BJ (cell line): Measurements from ENCODE around the gene RAMP1. TPM values are rescaled to one million over a fixed set of nuclear protein-coding genes. Genes with fewer than 3 reads are reported as not detected.

Source experiments
- CTCF ChIA-PET: fragments of 350-600 bp; formaldehyde crosslinking; extraction: SDS; loops from one replicate; lab custom pipeline; 2021; ENCODE audit warnings: antibody characterized with exemption, inconsistent platforms; lab: Yijun Ruan, JAX
- POLR2A ChIA-PET: fragments of 300-600 bp; sonication (Branson Sonifier 250); formaldehyde crosslinking; extraction: SDS; loops from one replicate; lab custom pipeline; 2021; ENCODE audit warnings: antibody characterized with exemption; lab: Charles Lee
- DNase-seq: peaks from one replicate; pipeline ENCODE4 v3.0.0-alpha.2; 2011; ENCODE audit warnings: low read depth
- H3K27me3 ChIP-seq: 2 replicates; pipeline ENCODE4 v1.6.0; 2011; ENCODE audit warnings: low read length; ENCODE audit not compliant: control insufficient read depth, insufficient read depth
- H3K36me3 ChIP-seq: 2 replicates; pipeline ENCODE4 v1.5.1; 2011; ENCODE audit warnings: low read length; ENCODE audit not compliant: control insufficient read depth, insufficient read depth
- H3K4me3 ChIP-seq: 2 replicates; pipeline ENCODE4 v1.5.1; 2011; ENCODE audit warnings: low read depth, mild to moderate bottlenecking, control low read depth, low read length
- polyA plus RNA-seq: library from polyadenylated mRNA; depleted of rRNA; stranded (reverse); fragments of >200 nt; gene quantifications from 2 replicates; pipeline ENCODE4 v1.2.3, GENCODE V29; 2011
- TF ChIP-seq, protein P1 (sequence below): IDR thresholded peaks from 2 replicates; pipeline ENCODE4 v1.5.1; 2011; ENCODE audit warnings: low read depth, mild to moderate bottlenecking, control low read depth, inconsistent platforms, low read length, moderate library complexity; ENCODE audit not compliant: insufficient read depth

The RAMP1 gene
- polyA plus RNA-seq, 1 experiment, result 10.8 TPM

DNA sequence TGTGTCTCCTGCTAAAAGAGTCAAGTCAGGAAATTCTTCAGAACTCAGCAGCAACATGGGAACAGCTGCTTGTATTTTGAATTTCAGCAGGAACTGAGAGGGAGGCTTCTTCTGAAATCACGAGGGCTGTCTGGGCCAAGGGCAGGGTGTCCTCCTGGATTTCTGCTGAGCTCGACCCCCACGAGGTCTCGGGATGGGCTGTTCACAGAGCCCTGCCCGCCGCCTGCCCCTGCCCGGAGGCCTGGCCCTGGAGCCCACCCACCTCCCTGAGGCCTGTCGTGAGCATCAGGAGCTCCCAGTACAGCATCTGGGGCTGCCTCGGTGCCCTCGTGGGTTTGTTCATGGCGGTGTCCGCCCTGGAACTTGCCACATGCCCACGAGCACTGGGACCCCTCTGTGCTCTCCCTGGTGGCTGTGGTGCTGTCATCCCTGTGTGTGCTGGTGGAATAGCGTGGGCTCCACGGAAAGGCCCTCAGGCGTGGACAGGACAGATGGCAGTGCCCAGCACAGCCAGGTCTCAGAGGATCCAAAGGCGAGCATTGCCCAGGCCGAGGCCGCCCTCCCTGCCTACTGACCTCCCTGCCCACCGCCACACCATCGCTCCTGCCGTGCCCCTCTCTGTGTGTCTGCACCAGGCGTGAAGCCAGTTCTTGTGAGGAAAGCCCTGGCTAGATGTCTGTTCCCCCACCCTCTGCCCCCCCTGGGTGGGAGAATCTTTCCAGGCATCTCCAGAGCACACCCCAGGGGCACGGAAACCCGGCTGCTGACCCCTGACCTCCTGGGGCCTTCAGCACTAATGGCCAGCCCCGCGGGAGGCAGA lies 25.9 kb downstream of the RAMP1 start:
- POLR2A ChIA-PET, result no interaction called here
- TF ChIP-seq, protein P1, sequence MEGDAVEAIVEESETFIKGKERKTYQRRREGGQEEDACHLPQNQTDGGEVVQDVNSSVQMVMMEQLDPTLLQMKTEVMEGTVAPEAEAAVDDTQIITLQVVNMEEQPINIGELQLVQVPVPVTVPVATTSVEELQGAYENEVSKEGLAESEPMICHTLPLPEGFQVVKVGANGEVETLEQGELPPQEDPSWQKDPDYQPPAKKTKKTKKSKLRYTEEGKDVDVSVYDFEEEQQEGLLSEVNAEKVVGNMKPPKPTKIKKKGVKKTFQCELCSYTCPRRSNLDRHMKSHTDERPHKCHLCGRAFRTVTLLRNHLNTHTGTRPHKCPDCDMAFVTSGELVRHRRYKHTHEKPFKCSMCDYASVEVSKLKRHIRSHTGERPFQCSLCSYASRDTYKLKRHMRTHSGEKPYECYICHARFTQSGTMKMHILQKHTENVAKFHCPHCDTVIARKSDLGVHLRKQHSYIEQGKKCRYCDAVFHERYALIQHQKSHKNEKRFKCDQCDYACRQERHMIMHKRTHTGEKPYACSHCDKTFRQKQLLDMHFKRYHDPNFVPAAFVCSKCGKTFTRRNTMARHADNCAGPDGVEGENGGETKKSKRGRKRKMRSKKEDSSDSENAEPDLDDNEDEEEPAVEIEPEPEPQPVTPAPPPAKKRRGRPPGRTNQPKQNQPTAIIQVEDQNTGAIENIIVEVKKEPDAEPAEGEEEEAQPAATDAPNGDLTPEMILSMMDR, result no peak
- H3K27me3 ChIP-seq, result no peaks in the 10 kb centered on the region

DNA sequence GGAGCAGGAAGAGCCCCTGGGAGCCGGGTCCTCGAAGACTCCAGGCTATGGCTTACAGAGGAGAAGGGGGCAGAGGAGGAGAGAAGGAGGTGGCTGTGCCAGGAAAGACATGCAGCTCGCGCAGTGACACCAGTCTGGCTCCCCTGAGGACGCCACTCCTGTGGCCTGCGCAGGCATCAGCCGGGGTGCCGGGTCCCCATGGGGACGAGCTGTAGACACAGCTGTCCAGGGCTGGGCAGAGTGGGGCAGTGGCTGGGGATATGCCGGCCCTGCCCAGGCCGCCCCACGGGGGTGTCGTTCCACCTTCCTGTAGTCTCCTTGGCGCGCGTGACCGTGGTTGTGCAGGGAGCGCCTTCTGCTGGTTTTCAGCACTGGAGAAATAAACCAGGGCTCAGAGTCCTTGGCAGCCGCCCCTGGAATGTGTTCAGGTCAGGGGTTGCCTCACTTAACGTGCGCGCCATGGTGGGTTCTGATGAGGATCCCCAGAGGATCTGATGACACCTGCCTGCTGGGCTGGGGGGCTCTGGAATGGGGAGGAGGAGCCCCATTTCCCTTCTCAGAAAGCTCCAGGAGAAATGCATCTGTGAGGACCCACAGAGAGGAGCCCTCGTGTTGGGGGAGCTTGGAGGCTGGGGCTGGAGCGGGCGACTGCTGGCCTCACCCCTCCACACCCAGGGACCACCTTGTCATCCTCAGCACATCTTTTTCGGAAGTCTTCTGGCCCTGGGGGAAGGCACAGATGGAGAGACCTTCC lies 26.7 kb downstream of the RAMP1 start:
- CTCF ChIA-PET, result no interaction called here
- Histone ChIP-seq H3K36me3 (no peaks in the 10 kb centered on the region), H3K27me3 (no peaks in the 10 kb centered on the region), H3K4me3 (no peak overlapping the region)
- POLR2A ChIA-PET, result no interaction called here
- no peak for DNase-seq
- TF ChIP-seq, protein P1, result no peak

More for the DNA sequence above, 25.9 kb downstream of the RAMP1 start:
- Histone ChIP-seq H3K4me3 (no peak overlapping the region), H3K36me3 (no peaks in the 10 kb centered on the region)
- DNase-seq, result no peak
- CTCF ChIA-PET, result interaction anchor here (1.2 kb wide), 1 partner anchor 27 kb away, joined by 3 read pairs; no protein-coding TSS in a partner anchor

DNA sequence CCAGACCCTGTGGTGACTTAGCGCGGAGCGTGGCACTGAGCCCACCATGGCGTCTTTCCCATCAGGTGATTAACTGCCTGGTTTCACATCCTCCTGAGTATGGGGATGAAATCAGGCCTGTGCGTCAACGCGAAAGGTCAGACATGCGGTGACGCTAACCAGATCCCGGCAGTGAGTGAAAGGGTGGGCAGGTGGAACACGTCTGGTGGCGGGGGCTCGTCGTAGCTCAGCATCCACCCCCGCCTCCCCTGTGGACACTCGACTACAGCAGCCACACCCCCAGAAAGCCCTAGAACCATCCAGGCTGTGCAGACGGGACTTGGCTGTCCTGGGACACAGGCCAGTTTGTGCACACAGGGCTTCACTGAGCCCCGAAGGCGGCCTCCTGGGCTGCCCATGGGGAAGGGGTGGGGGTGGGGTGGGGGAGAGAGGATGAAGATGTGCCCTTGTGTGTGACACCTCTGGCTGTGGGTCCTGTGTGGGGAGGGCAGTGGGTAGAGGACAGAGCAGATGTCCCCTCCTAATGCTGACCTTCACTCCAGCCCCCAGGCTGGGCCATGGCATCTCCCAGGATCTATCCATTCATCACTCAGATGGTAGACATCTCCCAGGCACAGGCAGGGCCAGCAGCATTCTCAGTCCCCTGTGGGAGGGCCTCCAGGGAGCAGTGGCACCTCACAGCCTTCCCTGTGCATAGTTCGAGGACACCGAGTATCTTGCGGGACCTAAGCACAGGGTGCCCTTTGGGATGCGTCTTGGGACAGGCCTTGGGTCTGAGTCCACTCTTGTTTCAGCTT lies 27.5 kb downstream of the RAMP1 start:
- CTCF ChIA-PET, result no interaction called here
- no peak for DNase-seq
- Histone ChIP-seq H3K36me3 (no peaks in the 10 kb centered on the region), H3K4me3 (no peak overlapping the region), H3K27me3 (no peaks in the 10 kb centered on the region)
- POLR2A ChIA-PET, result no interaction called here
- TF ChIP-seq, protein P1, result no peak

DNA sequence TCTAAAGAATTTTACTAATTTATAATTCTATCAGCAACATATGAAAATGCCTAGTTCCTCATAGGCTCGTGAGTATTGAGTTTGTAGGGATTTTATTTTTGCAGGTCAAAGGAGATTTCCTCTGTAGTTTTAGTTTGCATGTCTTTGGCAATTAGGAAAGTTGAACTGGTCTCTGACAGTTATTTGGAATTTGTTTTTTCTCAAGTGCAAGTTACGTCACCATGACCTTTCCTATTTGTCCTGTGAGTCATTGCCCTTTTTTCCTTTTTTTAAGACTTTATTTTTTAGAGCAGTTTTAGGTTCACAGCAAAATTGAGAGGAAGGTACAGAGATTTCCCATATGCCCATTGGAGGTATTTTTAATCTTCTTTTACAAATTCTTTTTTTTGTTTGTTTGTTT lies 29.0 kb downstream of the RAMP1 start:
- TF ChIP-seq, protein P1, result no peak
- CTCF ChIA-PET, result interaction anchor here (2.4 kb wide), 1 partner anchor 375 kb away, joined by 4 read pairs; no protein-coding TSS in a partner anchor
- no peaks in the 10 kb centered on the region for H3K27me3 ChIP-seq
- no peak overlapping the region for H3K4me3 ChIP-seq
- no peaks in the 10 kb centered on the region for H3K36me3 ChIP-seq
- POLR2A ChIA-PET, result no interaction called here
- no peak for DNase-seq

DNA sequence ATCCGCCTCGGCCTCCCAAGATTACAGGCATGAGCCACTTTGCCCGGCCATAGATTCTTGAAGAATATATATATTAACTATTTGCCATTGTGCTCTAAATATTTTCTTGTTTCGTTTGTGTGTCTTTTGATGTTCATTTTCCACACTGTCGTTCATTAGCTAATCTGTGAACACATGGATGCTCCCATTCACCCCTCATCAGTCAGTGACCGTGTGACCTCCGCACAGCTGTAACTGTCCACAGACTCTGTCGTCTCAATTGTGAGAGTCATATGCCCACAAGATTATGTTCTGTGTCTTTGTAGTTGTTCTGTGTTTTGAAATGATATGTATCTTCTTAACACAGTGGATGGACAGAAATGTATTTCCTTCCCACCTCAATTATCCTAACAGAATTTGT lies 29.6 kb downstream of the RAMP1 start:
- no peaks in the 10 kb centered on the region for H3K36me3 ChIP-seq
- POLR2A ChIA-PET, result no interaction called here
- no peak overlapping the region for H3K4me3 ChIP-seq
- no peaks in the 10 kb centered on the region for H3K27me3 ChIP-seq
- DNase-seq, result no peak
- CTCF ChIA-PET, result interaction anchor here (1.0 to 2.4 kb wide), 3 partner anchors 14 to 376 kb away, joined by 3 to 4 read pairs (median 3); no protein-coding TSS in a partner anchor
- TF ChIP-seq, protein P1, result no peak
